ENCODE results near the gene CARNS1. TPM values are rescaled to one million over a fixed set of nuclear protein-coding genes. Genes with fewer than 3 reads are reported as not detected.

The CARNS1 gene
- polyA plus RNA-seq, 1 donor from 2014 or later: not detected

- H3K9me3 ChIP-seq (ENCODE audit: low read length): no peaks in the 10 kb centered on the region
- no peaks in the 10 kb centered on the region for H3K9me2 ChIP-seq (ENCODE audit: insufficient read depth, low read length)
- H3K27ac ChIP-seq (ENCODE audit: low read length): no peak overlapping the region
- no peak for TF ChIP-seq RAD21 (conservative IDR thresholded peaks at IDR 0.05)
- no peak for TF ChIP-seq TAF1 (IDR thresholded peaks at IDR 0.05; ENCODE audit: low read depth)
- no peak for TF ChIP-seq POLR2AphosphoS5 (IDR thresholded peaks at IDR 0.05)
- no peak for TF ChIP-seq EZH2 (IDR thresholded peaks at IDR 0.05; ENCODE audit: borderline replicate concordance, insufficient read depth, low read length, poor library complexity, severe bottlenecking)
- no peak for TF ChIP-seq EP300 (conservative IDR thresholded peaks at IDR 0.05; ENCODE audit: poor library complexity, severe bottlenecking)
- no peak for TF ChIP-seq SMC3 (conservative IDR thresholded peaks at IDR 0.05; ENCODE audit: poor library complexity)
- TF ChIP-seq MXI1 (conservative IDR thresholded peaks at IDR 0.05; ENCODE audit: poor library complexity, severe bottlenecking): no peak
- TF ChIP-seq REST (IDR thresholded peaks at IDR 0.05; ENCODE audit: borderline replicate concordance): no peak
- TF ChIP-seq, protein P1, sequence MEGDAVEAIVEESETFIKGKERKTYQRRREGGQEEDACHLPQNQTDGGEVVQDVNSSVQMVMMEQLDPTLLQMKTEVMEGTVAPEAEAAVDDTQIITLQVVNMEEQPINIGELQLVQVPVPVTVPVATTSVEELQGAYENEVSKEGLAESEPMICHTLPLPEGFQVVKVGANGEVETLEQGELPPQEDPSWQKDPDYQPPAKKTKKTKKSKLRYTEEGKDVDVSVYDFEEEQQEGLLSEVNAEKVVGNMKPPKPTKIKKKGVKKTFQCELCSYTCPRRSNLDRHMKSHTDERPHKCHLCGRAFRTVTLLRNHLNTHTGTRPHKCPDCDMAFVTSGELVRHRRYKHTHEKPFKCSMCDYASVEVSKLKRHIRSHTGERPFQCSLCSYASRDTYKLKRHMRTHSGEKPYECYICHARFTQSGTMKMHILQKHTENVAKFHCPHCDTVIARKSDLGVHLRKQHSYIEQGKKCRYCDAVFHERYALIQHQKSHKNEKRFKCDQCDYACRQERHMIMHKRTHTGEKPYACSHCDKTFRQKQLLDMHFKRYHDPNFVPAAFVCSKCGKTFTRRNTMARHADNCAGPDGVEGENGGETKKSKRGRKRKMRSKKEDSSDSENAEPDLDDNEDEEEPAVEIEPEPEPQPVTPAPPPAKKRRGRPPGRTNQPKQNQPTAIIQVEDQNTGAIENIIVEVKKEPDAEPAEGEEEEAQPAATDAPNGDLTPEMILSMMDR (IDR thresholded peaks at IDR 0.05; ENCODE audit: poor library complexity, severe bottlenecking): no peak
- H4K20me1 ChIP-seq (ENCODE audit: insufficient read depth): no peaks in the 10 kb centered on the region
- no peak overlapping the region for H3K4me2 ChIP-seq (ENCODE audit: low read length)
- H3K36me3 ChIP-seq (ENCODE audit: insufficient read depth, low read length): no peaks in the 10 kb centered on the region
- no peaks in the 10 kb centered on the region for H3F3A ChIP-seq (ENCODE audit: insufficient read depth, low read length, poor library complexity, severe bottlenecking)
- no peak overlapping the region for H2AFZ ChIP-seq (ENCODE audit: low read depth, low read length)
- H3K27me3 ChIP-seq (ENCODE audit: insufficient read depth, low read depth, low read length): peaks cover under 1% of the 10 kb centered on the region
- H3K9ac ChIP-seq (ENCODE audit: low read length): no peak overlapping the region
- H3K4me3 ChIP-seq (ENCODE audit: low read length): no peak overlapping the region
- H3K79me2 ChIP-seq (replicated peaks; ENCODE audit: insufficient read depth, low read length): no peaks in the 10 kb centered on the region
Observed at GRCh38 chr11:67366546-67366945, 48.9 kb upstream of the CARNS1 start.

- Histone ChIP-seq H2AFZ (ENCODE audit: low read depth, low read length) (no peak overlapping the region), H3K27ac (ENCODE audit: low read length) (no peak overlapping the region)
Observed at GRCh38 chr11:67366961-67367760, 48.3 kb upstream of the CARNS1 start.

More at GRCh38 chr11:67366961-67367760, 48.3 kb upstream of the CARNS1 start:
- TF ChIP-seq POLR2AphosphoS5 (IDR thresholded peaks at IDR 0.05) (no peak), SMC3 (conservative IDR thresholded peaks at IDR 0.05; ENCODE audit: poor library complexity) (no peak), REST (IDR thresholded peaks at IDR 0.05; ENCODE audit: borderline replicate concordance) (no peak), MXI1 (conservative IDR thresholded peaks at IDR 0.05; ENCODE audit: poor library complexity, severe bottlenecking) (no peak), EZH2 (IDR thresholded peaks at IDR 0.05; ENCODE audit: borderline replicate concordance, insufficient read depth, low read length, poor library complexity, severe bottlenecking) (no peak), RAD21 (conservative IDR thresholded peaks at IDR 0.05) (no peak), EP300 (conservative IDR thresholded peaks at IDR 0.05; ENCODE audit: poor library complexity, severe bottlenecking) (no peak), TAF1 (IDR thresholded peaks at IDR 0.05; ENCODE audit: low read depth) (no peak)
- TF ChIP-seq, protein P1 (IDR thresholded peaks at IDR 0.05; ENCODE audit: poor library complexity, severe bottlenecking): no peak
- Histone ChIP-seq H3K4me3 (ENCODE audit: low read length) (no peak overlapping the region), H3K9me2 (ENCODE audit: insufficient read depth, low read length) (no peaks in the 10 kb centered on the region), H3K9me3 (ENCODE audit: low read length) (no peaks in the 10 kb centered on the region), H3K36me3 (ENCODE audit: insufficient read depth, low read length) (no peaks in the 10 kb centered on the region), H3K4me2 (ENCODE audit: low read length) (no peak overlapping the region), H3K79me2 (replicated peaks; ENCODE audit: insufficient read depth, low read length) (no peaks in the 10 kb centered on the region), H3K9ac (ENCODE audit: low read length) (no peak overlapping the region), H3K27me3 (ENCODE audit: insufficient read depth, low read depth, low read length) (peaks cover 7% of the 10 kb centered on the region), H3F3A (ENCODE audit: insufficient read depth, low read length, poor library complexity, severe bottlenecking) (no peaks in the 10 kb centered on the region), H4K20me1 (ENCODE audit: insufficient read depth) (no peaks in the 10 kb centered on the region)

Measured in neural cell (in vitro differentiated cells).